ENCODE data around the gene MDM1. TPM values are rescaled to one million over a fixed set of nuclear protein-coding genes. Genes with fewer than 3 reads are reported as not detected.

The MDM1 gene
- total and polyA plus RNA-seq, 10 donors: 13.5 to 38.9 (median 21.9) TPM

DNA sequence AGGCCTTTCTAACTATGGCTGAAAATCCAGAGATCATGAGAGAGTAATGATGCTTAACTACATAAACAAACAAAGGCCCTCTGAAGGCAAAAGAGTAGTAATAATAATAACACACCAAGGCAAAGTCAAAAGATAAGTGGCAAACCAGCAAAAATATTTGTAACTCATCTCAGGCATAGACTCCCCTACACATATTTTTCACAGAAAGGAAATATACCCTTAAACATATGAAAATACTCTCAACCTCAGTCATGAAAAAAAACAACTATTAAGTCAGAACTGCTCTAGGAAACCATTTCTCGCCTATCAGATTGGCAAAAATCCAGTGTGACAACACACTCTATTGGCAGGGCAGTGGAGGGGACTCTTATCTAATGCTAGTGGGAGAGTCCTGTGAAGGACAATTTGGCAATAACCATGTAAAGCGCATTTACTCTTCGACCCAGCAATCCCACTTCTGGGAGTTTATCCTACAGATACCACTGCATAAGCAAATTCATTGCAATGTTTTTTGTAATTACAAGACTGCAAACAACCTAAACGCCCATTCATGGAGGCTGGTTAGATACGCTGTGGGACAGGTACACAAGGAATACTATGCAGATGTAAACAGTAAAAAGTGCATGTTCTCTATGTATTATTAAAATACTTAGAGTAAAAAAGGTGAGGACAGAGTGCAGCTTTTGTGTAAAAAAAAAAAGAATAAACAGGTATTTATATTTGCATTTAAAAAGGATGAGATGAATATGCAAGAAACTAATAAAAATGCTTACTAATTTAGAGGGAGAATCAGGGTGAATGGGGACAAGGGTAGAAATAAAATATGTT lies 52.7 kb downstream of the MDM1 start:
- TF ChIP-seq POLR2A (IDR thresholded peaks at IDR 0.05) (no peak), POLR2AphosphoS5 (IDR thresholded peaks at IDR 0.05) (no peak)
- TF ChIP-seq, protein P1, sequence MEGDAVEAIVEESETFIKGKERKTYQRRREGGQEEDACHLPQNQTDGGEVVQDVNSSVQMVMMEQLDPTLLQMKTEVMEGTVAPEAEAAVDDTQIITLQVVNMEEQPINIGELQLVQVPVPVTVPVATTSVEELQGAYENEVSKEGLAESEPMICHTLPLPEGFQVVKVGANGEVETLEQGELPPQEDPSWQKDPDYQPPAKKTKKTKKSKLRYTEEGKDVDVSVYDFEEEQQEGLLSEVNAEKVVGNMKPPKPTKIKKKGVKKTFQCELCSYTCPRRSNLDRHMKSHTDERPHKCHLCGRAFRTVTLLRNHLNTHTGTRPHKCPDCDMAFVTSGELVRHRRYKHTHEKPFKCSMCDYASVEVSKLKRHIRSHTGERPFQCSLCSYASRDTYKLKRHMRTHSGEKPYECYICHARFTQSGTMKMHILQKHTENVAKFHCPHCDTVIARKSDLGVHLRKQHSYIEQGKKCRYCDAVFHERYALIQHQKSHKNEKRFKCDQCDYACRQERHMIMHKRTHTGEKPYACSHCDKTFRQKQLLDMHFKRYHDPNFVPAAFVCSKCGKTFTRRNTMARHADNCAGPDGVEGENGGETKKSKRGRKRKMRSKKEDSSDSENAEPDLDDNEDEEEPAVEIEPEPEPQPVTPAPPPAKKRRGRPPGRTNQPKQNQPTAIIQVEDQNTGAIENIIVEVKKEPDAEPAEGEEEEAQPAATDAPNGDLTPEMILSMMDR (IDR thresholded peaks at IDR 0.05 in 8 of 11, conservative IDR thresholded peaks at IDR 0.05 in 3 of 11): no peak

DNA sequence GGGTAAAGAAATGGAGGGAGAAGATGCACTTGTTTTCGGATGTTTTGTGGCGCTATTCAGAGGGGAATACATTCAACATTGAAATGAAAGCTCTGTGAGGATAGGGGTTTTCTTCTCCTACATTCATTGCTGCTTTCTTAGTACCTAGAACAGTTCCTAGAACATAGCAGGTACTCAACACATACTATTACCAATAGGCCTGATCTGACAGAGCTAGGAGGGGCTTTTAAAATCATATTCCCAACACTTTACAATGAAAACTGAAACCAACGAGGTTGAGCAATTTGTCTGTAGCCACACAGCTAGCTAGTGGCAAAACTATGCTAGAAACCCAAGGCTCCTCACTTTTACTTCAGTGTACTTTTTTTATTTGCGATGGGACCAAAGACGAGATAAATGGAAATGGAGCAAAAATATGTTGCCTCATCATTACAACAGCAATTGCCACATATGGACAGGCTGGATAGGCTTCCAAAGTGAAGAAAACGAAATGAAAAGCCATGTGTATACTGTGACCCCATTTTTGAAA lies 55.7 kb downstream of the MDM1 start:
- Histone ChIP-seq H3K9me3 (no peaks in the 10 kb centered on the region), H3K4me3 (no peak overlapping the region), H3K27ac (no peak overlapping the region), H3K4me1 (no peaks in the 10 kb centered on the region), H3K36me3 (no peaks in the 10 kb centered on the region), H3K27me3 (replicated peaks in 1 of 7) (no peaks in the 10 kb centered on the region)
- intact Hi-C loops (cut with DNase I; ENCODE audit: low total_unique reads): no loop called here
- no peak for DNase-seq
- 69 to 88% (median 81%) methylated on average over 6 of the region's 6 CpGs for WGBS, 5 donors
- no peak for TF ChIP-seq POLR2AphosphoS5 (IDR thresholded peaks at IDR 0.05)
- TF ChIP-seq, protein P1 (IDR thresholded peaks at IDR 0.05 in 8 of 11, conservative IDR thresholded peaks at IDR 0.05 in 3 of 11): no peak
- TF ChIP-seq POLR2A (IDR thresholded peaks at IDR 0.05): no peak

More for the DNA sequence above, 52.7 kb downstream of the MDM1 start:
- WGBS, 5 donors: 63 to 74% (median 66%) methylated on average over 5 of the region's 5 CpGs
- Histone ChIP-seq H3K36me3 (no peaks in the 10 kb centered on the region), H3K9me3 (no peaks in the 10 kb centered on the region), H3K27ac (no peak overlapping the region), H3K4me3 (no peak overlapping the region), H3K4me1 (no peaks in the 10 kb centered on the region), H3K27me3 (replicated peaks in 1 of 7) (no peaks in the 10 kb centered on the region)
- DNase-seq: no peak
- intact Hi-C loops (cut with DNase I; ENCODE audit: low total_unique reads): no loop called here

DNA sequence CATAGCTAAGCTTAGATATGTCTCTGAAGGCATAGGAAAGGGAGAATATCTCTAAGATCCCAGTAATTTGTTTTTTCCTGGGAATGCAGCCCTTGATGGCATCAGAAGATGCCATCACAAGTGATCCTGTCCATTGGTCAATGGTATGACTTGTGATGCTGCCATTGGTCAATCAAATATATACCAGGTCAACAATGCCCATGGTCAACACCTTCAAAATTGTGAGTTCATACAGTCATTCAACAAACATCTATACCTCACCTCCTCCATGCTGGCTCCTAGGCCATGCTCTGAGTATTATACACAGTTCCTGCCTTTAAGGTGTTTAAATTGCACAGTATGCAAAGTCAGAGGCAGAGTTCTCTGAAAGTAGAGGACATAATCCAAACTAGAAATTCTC lies 59.4 kb downstream of the MDM1 start:
- Histone ChIP-seq H3K27me3 (replicated peaks in 1 of 7) (no peaks in the 10 kb centered on the region), H3K4me1 (peaks cover 0 to 7% (median 0%) of the 10 kb centered on the region in 6 donors), H3K9me3 (no peaks in the 10 kb centered on the region), H3K27ac (no peak overlapping the region), H3K36me3 (no peaks in the 10 kb centered on the region), H3K4me3 (no peak overlapping the region)
- TF ChIP-seq POLR2A (IDR thresholded peaks at IDR 0.05) (no peak), POLR2AphosphoS5 (IDR thresholded peaks at IDR 0.05) (no peak)
- TF ChIP-seq, protein P1 (IDR thresholded peaks at IDR 0.05 in 8 of 11, conservative IDR thresholded peaks at IDR 0.05 in 3 of 11): no peak
- intact Hi-C loops (cut with DNase I; ENCODE audit: low total_unique reads): no loop called here
- DNase-seq: no peak

DNA sequence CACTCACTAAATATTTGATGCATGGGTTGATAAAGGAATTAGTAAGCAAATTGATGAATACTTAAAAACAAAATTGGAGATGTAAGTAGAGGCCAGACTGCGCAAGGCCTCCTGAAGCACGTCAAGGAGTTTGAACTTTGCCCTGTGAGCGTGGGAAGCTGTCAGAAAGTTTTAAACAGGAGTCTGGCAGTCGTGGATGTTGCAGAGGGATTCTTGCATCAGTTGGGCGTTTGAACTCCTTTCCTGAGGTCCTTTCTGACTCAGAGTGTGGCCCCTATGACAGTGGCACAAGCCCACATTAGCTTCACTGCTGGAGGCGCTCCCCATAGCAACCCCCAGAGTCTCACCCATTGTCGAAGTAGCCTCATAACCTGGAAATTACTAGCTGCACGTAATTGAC lies 60.8 kb downstream of the MDM1 start:
- Histone ChIP-seq H3K9me3 (no peaks in the 10 kb centered on the region), H3K4me1 (peaks cover 0 to 7% (median 0%) of the 10 kb centered on the region in 6 donors), H3K4me3 (no peak overlapping the region), H3K36me3 (no peaks in the 10 kb centered on the region), H3K27ac (no peak overlapping the region), H3K27me3 (replicated peaks in 1 of 7) (no peaks in the 10 kb centered on the region)
- DNase-seq: no peak
- 54 to 71% (median 65%) methylated on average over 8 of the region's 8 CpGs for WGBS, 5 donors
- TF ChIP-seq POLR2AphosphoS5 (IDR thresholded peaks at IDR 0.05) (no peak), POLR2A (IDR thresholded peaks at IDR 0.05) (no peak)
- TF ChIP-seq, protein P1 (IDR thresholded peaks at IDR 0.05 in 8 of 11, conservative IDR thresholded peaks at IDR 0.05 in 3 of 11): no peak
- intact Hi-C loops (cut with DNase I; ENCODE audit: low total_unique reads): no loop called here
